Caki2 (cell line): Measurements from ENCODE around the gene TNIP1. TPM values are rescaled to one million over a fixed set of nuclear protein-coding genes. Genes with fewer than 3 reads are reported as not detected.

ENCODE experiments used
- DNase-seq: peaks from one replicate; pipeline ENCODE4 v3.0.0-alpha.2; 2015; ENCODE audit warnings: low read depth
- in situ Hi-C: cut with HindIII; loops from 2 replicates; pipeline ENCODE4 v1.10.0; 2016; ENCODE audit warnings: low sequenced_read_pairs, low pct_unique_long_range_greater_than_20kb, mixed read lengths
- total RNA-seq: library from RNA; depleted of rRNA; stranded (reverse); fragments of >200 nt; shearing (Covaris generic); gene quantifications from 2 replicates; pipeline ENCODE4 v1.2.3, GENCODE V29; 2014; ENCODE audit warnings: low replicate concordance; rRNA removed

Gene TNIP1
- total RNA-seq, 1 experiment from 2014 or later, result 176 TPM

- no peak for DNase-seq
- in situ Hi-C loops, result no loop called here
Measured at GRCh38 chr5:150999704-151000442, 81.0 kb downstream of the TNIP1 start.

GRCh38 chr5:150993826-150994412, 86.9 kb downstream of the TNIP1 start:
- DNase-seq, result no peak
- in situ Hi-C loops, result no loop called here

GRCh38 chr5:150993422-150993821, 87.4 kb downstream of the TNIP1 start:
- in situ Hi-C loops, result no loop called here

GRCh38 chr5:150992705-150993104, 88.1 kb downstream of the TNIP1 start:
- in situ Hi-C loops, result no loop called here
- no peak for DNase-seq

More at GRCh38 chr5:150993422-150993821, 87.4 kb downstream of the TNIP1 start:
- no peak for DNase-seq

GRCh38 chr5:150989695-150990094, 91.1 kb downstream of the TNIP1 start:
- in situ Hi-C loops, result no loop called here
- DNase-seq, result no peak

- no peak for DNase-seq
- in situ Hi-C loops, result no loop called here
Measured at GRCh38 chr5:150987746-150988145, 93.1 kb downstream of the TNIP1 start.

Other genes starting within 250 kb of the TNIP1 start
- gene IRGM, start 234.5 kb downstream of the TNIP1 start, total RNA-seq, result not detected in 2 replicates
- gene ZNF300, start 176.1 kb downstream of the TNIP1 start, total RNA-seq, result 0.61 and 2.4 TPM in 2 replicates
- 80.4 and 92.6 TPM in 2 replicates for gene GPX3, start 60.4 kb downstream of the TNIP1 start, total RNA-seq
- gene ANXA6, start 76.7 kb upstream of the TNIP1 start, total RNA-seq, result 81.1 and 98.2 TPM in 2 replicates
- gene CCDC69, start 143.1 kb upstream of the TNIP1 start, total RNA-seq, result not detected in 2 replicates
- gene GM2A, start 172.2 kb upstream of the TNIP1 start, total RNA-seq, result 18.3 and 21.8 TPM in 2 replicates
- not detected in 2 replicates for gene SLC36A3, start 222.7 kb upstream of the TNIP1 start, total RNA-seq